Skeletal muscle tissue (tissue), 4 donors: ENCODE measurements around the gene NRIP3. TPM values are rescaled to one million over a fixed set of nuclear protein-coding genes. Genes with fewer than 3 reads are reported as not detected.
"Not testable (repeated sequence)": the region's sequence is repeated elsewhere in the genome, so short reads cannot be mapped to it uniquely, and the experiment has no call there.

Experiments
- H3K27ac ChIP-seq: one replicate; pipeline ENCODE4 v1.7.0; 2013; ENCODE audit warnings: mild to moderate bottlenecking, low read depth, low read length, inconsistent platforms
- H3K27me3 ChIP-seq, 3 donors: one replicate each; pipeline ENCODE4 v1.7.0; 2013; ENCODE audit warnings: low read length in 3 of 3; ENCODE audit not compliant: control insufficient read depth in 3 of 3, insufficient read depth in 3 of 3
- H3K36me3 ChIP-seq, 3 donors: one replicate each; pipeline ENCODE4 v1.7.0; 2013; ENCODE audit warnings: low read length in 3 of 3; ENCODE audit not compliant: control insufficient read depth in 3 of 3, insufficient read depth in 3 of 3
- H3K4me1 ChIP-seq, 3 donors: one replicate each; pipeline ENCODE4 v1.7.0; 2013; ENCODE audit warnings: low read length in 3 of 3, mild to moderate bottlenecking in 3 of 3; ENCODE audit not compliant: control insufficient read depth in 3 of 3, insufficient read depth in 3 of 3
- H3K4me3 ChIP-seq, 3 donors: one replicate each; pipeline ENCODE4 v1.7.0; 2013; ENCODE audit warnings: low read length in 3 of 3
- H3K9ac ChIP-seq, 3 donors: one replicate each; pipeline ENCODE4 v1.7.0; 2013; ENCODE audit warnings: low read length in 3 of 3, mild to moderate bottlenecking in 3 of 3, moderate library complexity in 2 of 3, low read depth in 1 of 3
- H3K9me3 ChIP-seq, 3 donors: one replicate each; pipeline ENCODE4 v1.7.0; 2013; ENCODE audit warnings: low read length in 3 of 3; ENCODE audit not compliant: control insufficient read depth in 3 of 3
- total RNA-seq: library from RNA; depleted of rRNA; stranded (reverse); fragments of >200 nt; gene quantifications from one replicate; pipeline ENCODE4 v1.2.3, GENCODE V29; 2014
- donor health status: Osteomylitis.

Gene NRIP3
- total RNA-seq, 1 donor from 2014 or later: 1.0 TPM

DNA sequence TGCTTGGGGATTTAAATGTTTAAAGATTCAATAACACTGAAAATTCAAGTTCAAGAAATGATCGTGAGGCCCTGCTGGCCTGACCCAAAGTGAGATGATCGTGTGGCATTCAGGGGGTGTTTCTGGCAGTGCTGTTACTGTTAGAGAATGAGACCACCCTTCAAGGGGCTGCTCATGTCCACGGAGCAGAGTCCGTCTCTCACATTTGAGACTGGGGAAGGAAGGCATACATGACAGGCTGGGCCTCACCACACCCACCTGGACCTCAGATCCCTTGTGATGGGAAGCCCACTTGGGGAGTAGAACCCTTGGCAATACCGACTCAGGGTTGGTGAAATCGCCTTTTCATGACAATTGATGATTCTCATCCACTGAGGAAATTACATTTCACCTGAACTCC, 16.1 kb upstream of the NRIP3 start:
- no peak overlapping the region for H3K27ac ChIP-seq
- H3K4me1 ChIP-seq: peaks cover 7 to 15% (median 7%) of the 10 kb centered on the region in 3 donors
- H3K36me3 ChIP-seq: no peaks in the 10 kb centered on the region
- no peaks in the 10 kb centered on the region for H3K9me3 ChIP-seq
- H3K9ac ChIP-seq: no peak overlapping the region
- H3K4me3 ChIP-seq: no peak overlapping the region
- no peaks in the 10 kb centered on the region for H3K27me3 ChIP-seq

DNA sequence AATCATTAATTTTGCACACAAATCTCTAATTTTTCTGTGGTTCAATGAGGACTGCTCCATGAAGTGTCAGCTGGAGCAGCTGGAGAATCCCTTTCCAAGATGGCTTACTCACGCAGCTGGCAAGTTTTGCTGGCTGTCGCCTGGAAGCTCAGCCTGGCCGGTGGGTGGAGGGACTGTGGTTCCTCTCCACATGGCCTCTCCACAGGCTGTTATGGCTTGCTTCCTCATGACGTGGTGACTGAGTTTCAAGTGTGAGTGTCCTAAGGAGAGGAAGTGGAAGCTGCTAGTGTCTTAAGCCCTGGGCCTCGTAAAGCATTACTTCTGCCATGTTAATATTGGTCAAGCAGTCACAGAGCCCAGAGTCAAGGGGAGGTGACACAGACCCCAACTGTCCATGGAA, 14.0 kb upstream of the NRIP3 start:
- peaks cover 7 to 15% (median 7%) of the 10 kb centered on the region in 3 donors for H3K4me1 ChIP-seq
- H3K9me3 ChIP-seq: no peaks in the 10 kb centered on the region
- H3K27ac ChIP-seq: no peak overlapping the region
- H3K9ac ChIP-seq: no peak overlapping the region
- H3K4me3 ChIP-seq: no peak overlapping the region
- H3K27me3 ChIP-seq: no peaks in the 10 kb centered on the region
- H3K36me3 ChIP-seq: no peaks in the 10 kb centered on the region

DNA sequence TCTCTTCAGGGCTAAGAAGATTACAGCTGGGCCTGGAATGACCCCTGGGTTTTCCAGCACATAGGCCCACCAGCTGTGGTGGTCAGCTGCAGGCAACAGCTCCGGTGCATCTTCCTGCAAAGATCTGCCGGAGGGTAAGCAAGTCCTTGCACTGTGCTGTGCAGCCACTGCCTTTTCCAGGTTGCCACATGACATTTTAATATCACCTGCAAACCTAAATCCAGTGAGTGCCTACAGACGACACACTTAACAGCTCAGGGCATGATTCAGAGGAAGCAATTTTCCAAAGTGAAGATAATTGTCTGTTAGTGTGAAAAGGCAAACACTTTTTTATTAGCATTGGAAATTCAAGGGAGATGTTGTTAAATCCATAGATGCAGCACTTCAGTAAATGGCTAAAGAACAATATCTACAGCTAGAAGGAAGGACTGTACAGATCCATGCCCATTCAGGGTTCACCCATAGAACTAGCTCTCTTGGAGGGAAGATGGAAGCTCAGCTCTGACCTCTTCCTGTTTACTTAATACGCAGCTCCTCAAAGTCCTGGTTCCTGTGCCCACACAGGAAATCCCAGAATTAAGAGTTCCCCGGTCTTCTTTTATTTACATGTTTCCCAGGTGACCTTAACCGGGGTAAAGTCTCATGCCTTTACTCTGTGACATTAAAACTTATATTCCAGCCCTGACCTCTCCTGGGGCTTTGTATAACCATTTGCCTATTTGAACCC, 13.3 kb upstream of the NRIP3 start:
- no peaks in the 10 kb centered on the region for H3K9me3 ChIP-seq
- no peaks in the 10 kb centered on the region for H3K27me3 ChIP-seq
- H3K36me3 ChIP-seq: no peaks in the 10 kb centered on the region
- H3K27ac ChIP-seq: no peak overlapping the region
- no peak overlapping the region for H3K9ac ChIP-seq
- no peak overlapping the region for H3K4me3 ChIP-seq
- peaks cover 7 to 15% (median 7%) of the 10 kb centered on the region in 3 donors for H3K4me1 ChIP-seq

DNA sequence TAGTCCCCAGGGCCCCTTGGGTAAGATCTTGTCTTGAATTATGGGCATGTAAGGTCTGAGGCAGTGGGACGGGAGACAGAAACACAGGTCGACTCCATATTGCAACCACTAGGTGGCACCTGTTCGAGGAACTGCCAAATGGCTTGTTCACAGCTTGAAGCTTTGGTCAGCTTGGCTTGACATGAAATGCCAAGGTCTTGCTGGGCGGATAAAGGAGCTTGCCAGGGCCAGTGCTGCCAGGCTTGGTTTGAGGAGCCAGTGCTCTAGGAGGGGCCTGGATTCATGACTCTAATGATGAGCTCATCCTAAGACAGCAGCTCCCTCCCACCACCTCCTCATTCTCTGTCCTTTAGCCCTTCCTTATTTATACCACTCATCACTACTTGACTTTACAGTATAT, 11.9 kb upstream of the NRIP3 start:
- Histone ChIP-seq H3K4me3 (no peak overlapping the region), H3K9me3 (no peaks in the 10 kb centered on the region), H3K27me3 (no peaks in the 10 kb centered on the region), H3K36me3 (no peaks in the 10 kb centered on the region), H3K9ac (no peak overlapping the region), H3K27ac (no peak overlapping the region), H3K4me1 (peaks cover 7 to 15% (median 7%) of the 10 kb centered on the region in 3 donors)

DNA sequence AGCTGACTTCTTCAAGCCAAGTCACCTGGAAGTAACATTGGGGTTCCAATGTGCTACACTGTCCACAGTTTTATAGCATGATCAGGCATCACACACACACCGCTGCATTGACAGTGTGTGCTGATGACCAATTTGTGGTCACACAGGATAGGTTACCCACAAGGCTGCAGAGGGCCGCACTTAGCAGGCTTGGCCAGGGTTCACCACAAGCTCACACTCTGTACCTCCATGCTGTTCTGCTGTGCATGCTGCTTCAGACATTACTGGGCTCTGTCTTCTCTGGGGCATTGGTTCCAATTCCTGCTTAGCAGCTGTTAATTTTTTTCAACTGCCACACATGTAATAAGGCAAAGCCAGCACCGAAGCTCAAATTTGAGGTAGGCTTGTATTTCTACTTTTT, 11.0 kb upstream of the NRIP3 start:
- no peaks in the 10 kb centered on the region for H3K36me3 ChIP-seq
- H3K27me3 ChIP-seq: no peaks in the 10 kb centered on the region
- no peaks in the 10 kb centered on the region for H3K9me3 ChIP-seq
- no peak overlapping the region for H3K27ac ChIP-seq
- H3K9ac ChIP-seq: no peak overlapping the region
- H3K4me3 ChIP-seq: no peak overlapping the region
- H3K4me1 ChIP-seq: peaks cover 7 to 15% (median 7%) of the 10 kb centered on the region in 3 donors

DNA sequence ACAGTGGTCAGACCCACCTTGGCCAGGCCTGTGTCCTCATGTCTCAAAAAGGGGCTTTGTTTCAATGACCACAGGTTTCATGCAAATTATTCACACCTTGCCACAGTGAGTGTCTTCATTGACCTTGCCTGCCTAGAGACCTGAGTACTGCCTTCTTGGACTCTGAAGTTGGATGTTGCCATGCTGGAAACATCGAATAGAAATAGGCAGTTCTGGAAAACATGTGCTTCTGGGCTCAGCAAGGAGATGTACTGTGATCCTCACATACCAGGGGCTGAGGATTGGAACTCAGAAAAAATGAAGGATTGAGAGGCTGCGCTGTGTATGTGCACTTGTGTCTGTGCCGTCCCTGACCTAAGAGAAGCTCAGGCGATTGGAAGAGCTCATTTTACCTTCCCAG, 9.6 kb upstream of the NRIP3 start:
- H3K4me3 ChIP-seq: no peak overlapping the region
- H3K27ac ChIP-seq: no peak overlapping the region
- no peak overlapping the region for H3K9ac ChIP-seq
- H3K9me3 ChIP-seq: peaks cover 0 to 2% (median 0%) of the 10 kb centered on the region in 3 donors
- no peaks in the 10 kb centered on the region for H3K27me3 ChIP-seq
- H3K36me3 ChIP-seq: no peaks in the 10 kb centered on the region
- peaks cover 7 to 15% (median 7%) of the 10 kb centered on the region in 3 donors for H3K4me1 ChIP-seq

DNA sequence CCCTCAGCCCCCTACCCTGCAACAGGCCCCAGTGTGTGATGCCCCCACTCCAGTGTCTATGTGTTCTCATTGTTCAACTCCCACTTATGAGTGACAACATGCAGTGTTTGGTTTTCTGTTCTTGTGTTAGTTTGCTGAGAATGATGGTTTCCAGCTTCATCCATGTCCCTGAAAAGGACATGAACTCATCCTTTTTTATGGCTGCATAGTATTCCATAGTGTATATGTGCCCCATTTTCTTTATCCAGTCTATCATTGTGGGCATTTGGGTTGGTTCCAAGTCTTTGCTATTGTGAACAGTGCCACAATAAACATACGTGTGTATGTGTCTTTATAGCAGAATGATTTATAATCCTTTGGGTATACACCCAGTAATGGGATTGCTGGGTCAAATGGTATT, 5.7 kb upstream of the NRIP3 start:
- H3K27me3 ChIP-seq, H3K9me3 ChIP-seq, H3K36me3 ChIP-seq, H3K4me1 ChIP-seq, H3K9ac ChIP-seq, H3K27ac ChIP-seq, H3K4me3 ChIP-seq: not testable (repeated sequence)

DNA sequence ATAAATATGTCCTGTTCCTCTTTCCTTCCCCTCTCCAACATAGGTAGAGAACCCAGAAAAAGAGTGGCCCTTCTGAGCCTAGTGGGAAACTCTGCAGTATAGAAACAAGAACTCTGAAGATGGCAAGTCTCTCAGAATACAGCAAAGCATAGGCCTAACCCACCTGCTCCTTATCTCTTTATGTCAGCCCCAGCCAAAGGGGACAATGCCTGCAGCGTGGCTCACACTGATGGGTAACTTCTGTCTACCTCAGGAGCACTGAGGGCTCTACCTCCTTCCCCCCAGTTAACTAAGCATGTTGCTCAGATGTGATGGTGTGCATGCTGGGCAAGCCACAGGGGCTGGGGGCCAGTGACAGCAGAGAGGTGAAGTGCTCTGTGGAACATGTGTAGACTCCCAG, 4.9 kb upstream of the NRIP3 start:
- Histone ChIP-seq H3K9me3 (peaks cover 0 to 2% (median 0%) of the 10 kb centered on the region in 3 donors), H3K4me3 (no peak overlapping the region), H3K27me3 (peaks cover under 1 to 1% (median 1%) of the 10 kb centered on the region in 3 donors), H3K9ac (no peak overlapping the region), H3K4me1 (peaks cover under 1 to 7% (median 4%) of the 10 kb centered on the region in 3 donors), H3K36me3 (no peaks in the 10 kb centered on the region), H3K27ac (no peak overlapping the region)

DNA sequence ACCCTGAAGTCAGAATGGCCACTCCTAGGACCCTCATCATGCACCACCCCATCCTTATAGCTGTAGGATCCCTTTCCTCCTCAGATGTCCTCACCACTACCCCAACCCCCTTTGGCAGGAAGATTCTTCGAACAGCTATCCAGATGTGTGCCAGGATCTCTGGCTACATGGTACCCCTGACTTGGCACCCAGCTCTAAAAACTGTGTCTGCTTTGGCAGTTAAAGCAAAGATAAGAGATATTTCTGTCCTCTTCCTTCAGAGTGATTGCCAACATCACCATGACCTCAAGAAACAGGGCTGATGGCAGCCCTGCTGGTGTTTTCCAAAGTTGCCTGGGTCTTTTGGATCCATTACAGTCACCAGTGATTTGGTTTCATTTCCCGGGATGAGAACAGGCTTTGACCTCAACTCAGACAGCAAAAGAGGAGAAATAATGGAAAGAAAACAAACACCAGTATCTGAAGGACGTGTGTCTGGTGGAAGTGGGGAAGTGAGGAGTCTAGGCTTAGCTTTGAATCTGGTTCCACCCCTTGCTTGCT, 4.3 kb upstream of the NRIP3 start:
- H3K36me3 ChIP-seq: no peaks in the 10 kb centered on the region
- peaks cover 0 to 2% (median 0%) of the 10 kb centered on the region in 3 donors for H3K9me3 ChIP-seq
- H3K4me1 ChIP-seq: peaks cover 6 to 13% (median 10%) of the 10 kb centered on the region in 3 donors
- H3K9ac ChIP-seq: no peak overlapping the region
- no peak overlapping the region for H3K4me3 ChIP-seq
- H3K27ac ChIP-seq: no peak overlapping the region
- H3K27me3 ChIP-seq: peaks cover 5 to 7% (median 7%) of the 10 kb centered on the region in 3 donors

DNA sequence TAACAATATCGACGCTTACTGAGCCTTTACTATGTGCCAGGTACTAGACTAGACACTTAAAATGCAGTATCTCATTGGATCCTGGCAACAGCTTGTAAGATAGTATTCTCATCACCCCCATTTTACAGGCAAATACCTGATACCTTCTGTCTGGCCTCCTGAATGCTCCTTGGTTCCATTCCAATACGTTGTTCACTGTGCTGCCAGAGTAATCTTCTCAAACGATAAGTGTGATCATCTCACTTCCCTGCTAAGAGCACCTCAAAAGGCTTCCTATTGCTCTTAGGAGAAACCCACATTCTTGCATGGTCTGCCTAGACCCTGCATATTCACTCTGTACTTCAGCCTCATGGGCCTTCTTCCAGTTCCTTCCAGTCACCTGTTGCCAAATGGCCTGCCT, 1.3 kb upstream of the NRIP3 start:
- peaks cover 13 to 33% (median 28%) of the 10 kb centered on the region in 3 donors for H3K27me3 ChIP-seq
- H3K36me3 ChIP-seq: no peaks in the 10 kb centered on the region
- H3K4me1 ChIP-seq: peaks cover 8 to 13% (median 12%) of the 10 kb centered on the region in 3 donors
- H3K9me3 ChIP-seq: peaks cover 0 to 2% (median 0%) of the 10 kb centered on the region in 3 donors
- no peak overlapping the region for H3K4me3 ChIP-seq
- no peak overlapping the region for H3K27ac ChIP-seq
- no peak overlapping the region for H3K9ac ChIP-seq
